Type B pancreatic cell (in vitro differentiated cells): Measurements from ENCODE around the gene EPHA3. TPM values are rescaled to one million over a fixed set of nuclear protein-coding genes. Genes with fewer than 3 reads are reported as not detected.

ENCODE experiments used
- DNase-seq: peaks from one replicate; pipeline ENCODE4 v3.0.0; 2021; ENCODE audit warnings: mixed read lengths; ENCODE audit not compliant: unreplicated experiment; ENCODE audit errors: extremely low spot score
- H3K27ac Mint-ChIP-seq: 2 replicates; pipeline ENCODE4 v1.8.0; 2021; ENCODE audit warnings: mild to moderate bottlenecking, mixed read lengths
- H3K27me3 Mint-ChIP-seq: 2 replicates; pipeline ENCODE4 v1.8.0; 2021; ENCODE audit warnings: mixed read lengths
- H3K36me3 Mint-ChIP-seq: 2 replicates; pipeline ENCODE4 v1.8.0; 2021; ENCODE audit warnings: mixed read lengths
- H3K4me1 Mint-ChIP-seq: one replicate; pipeline ENCODE4 v1.8.0; 2021; ENCODE audit warnings: mixed read lengths; ENCODE audit not compliant: unreplicated experiment
- H3K4me3 Mint-ChIP-seq: 2 replicates; pipeline ENCODE4 v1.8.0; 2021; ENCODE audit warnings: mild to moderate bottlenecking, mixed read lengths
- H3K9me3 Mint-ChIP-seq: 2 replicates; pipeline ENCODE4 v1.8.0; 2021; ENCODE audit warnings: mixed read lengths
- total RNA-seq: library from RNA; stranded (reverse); gene quantifications from 2 replicates; pipeline ENCODE4 v1.2.1, GENCODE V29; 2021; ENCODE audit warnings: low replicate concordance
- TF ChIP-seq, protein P1 (sequence below): fragments of 200-600 bp; sonication (generic); conservative IDR thresholded peaks from 2 replicates; pipeline ENCODE4 v1.5.0; 2021; ENCODE audit warnings: antibody characterized with exemption, mild to moderate bottlenecking

Gene EPHA3
- total RNA-seq, 1 donor from 2014 or later = 30.3 TPM

DNA sequence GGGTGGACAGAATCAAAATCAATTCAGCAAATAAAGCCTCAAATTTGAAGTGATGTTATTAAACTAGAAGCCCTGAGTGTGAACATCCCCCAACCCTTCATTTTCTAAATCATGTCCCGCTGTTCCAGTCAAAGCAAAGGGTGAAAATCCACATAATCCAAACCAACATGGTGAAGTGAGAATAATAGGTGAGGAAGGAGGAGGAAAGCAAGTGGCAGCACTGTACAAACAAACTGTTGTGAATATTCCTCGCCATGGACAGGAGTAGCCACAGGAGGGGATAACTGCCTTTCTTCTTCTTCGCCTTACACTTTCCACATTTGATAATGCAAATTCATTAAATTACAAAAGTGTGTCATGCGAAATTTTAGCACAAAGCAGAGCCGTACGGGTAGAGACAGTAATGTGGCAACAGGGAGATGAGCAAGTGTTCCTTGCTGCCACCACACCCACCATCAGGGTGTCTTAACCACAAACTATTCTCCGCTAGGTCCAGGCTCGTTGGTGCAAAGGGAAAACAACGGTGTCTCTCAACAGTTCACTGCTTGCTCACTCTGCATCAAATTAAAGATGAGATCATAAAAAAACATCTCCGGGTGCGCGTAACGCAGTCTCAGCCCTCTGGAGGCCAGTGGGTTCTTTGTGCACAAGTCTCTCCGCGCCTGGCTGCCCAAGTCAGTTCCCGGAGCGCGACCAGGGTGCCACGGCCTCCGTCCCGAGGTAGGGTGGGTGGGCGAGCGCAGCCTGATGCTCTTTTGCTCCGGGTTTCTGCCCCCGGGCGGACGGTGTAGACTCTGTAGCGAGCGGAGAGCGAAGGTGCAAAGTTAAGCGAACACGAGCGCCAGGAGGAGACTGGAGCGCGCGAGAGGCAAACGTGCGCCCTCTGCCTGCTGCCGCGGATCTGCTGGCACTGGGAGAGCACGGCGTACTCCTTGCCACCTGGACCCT lies 6.7 kb downstream of the EPHA3 start:
- DNase-seq = peak; percentile 84
- Mint-ChIP-seq H3K36me3 (no peaks in the 10 kb centered on the region), H3K4me1 (peaks cover 14% of the 10 kb centered on the region), H3K4me3 (peak overlapping the region; percentile 92), H3K9me3 (no peaks in the 10 kb centered on the region), H3K27me3 (peaks cover 47% of the 10 kb centered on the region), H3K27ac (peak overlapping the region; percentile 52)
- TF ChIP-seq, protein P1, sequence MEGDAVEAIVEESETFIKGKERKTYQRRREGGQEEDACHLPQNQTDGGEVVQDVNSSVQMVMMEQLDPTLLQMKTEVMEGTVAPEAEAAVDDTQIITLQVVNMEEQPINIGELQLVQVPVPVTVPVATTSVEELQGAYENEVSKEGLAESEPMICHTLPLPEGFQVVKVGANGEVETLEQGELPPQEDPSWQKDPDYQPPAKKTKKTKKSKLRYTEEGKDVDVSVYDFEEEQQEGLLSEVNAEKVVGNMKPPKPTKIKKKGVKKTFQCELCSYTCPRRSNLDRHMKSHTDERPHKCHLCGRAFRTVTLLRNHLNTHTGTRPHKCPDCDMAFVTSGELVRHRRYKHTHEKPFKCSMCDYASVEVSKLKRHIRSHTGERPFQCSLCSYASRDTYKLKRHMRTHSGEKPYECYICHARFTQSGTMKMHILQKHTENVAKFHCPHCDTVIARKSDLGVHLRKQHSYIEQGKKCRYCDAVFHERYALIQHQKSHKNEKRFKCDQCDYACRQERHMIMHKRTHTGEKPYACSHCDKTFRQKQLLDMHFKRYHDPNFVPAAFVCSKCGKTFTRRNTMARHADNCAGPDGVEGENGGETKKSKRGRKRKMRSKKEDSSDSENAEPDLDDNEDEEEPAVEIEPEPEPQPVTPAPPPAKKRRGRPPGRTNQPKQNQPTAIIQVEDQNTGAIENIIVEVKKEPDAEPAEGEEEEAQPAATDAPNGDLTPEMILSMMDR = peak; percentile 85

- Mint-ChIP-seq H3K9me3 (no peaks in the 10 kb centered on the region), H3K27ac (peak overlapping the region; percentile 52), H3K4me3 (peak overlapping the region; percentile 92), H3K36me3 (no peaks in the 10 kb centered on the region), H3K4me1 (peaks cover 14% of the 10 kb centered on the region), H3K27me3 (peaks cover 44% of the 10 kb centered on the region)
- DNase-seq = no peak
- TF ChIP-seq, protein P1 = peak; percentile 33
Measured at GRCh38 chr3:89114841-89115223, 7.4 kb downstream of the EPHA3 start.

- Mint-ChIP-seq H3K27me3 (peaks cover 43% of the 10 kb centered on the region), H3K27ac (no peak overlapping the region)
Measured at GRCh38 chr3:89116476-89116875, 9.1 kb downstream of the EPHA3 start.

GRCh38 chr3:89138048-89138447 lies 30.6 kb downstream of the EPHA3 start:
- Mint-ChIP-seq H3K27ac (no peak overlapping the region), H3K9me3 (peaks cover 3% of the 10 kb centered on the region)

More at GRCh38 chr3:89116476-89116875, 9.1 kb downstream of the EPHA3 start:
- TF ChIP-seq, protein P1 = no peak
- no peak for DNase-seq
- Mint-ChIP-seq H3K9me3 (no peaks in the 10 kb centered on the region), H3K4me3 (no peak overlapping the region), H3K4me1 (peaks cover 14% of the 10 kb centered on the region), H3K36me3 (no peaks in the 10 kb centered on the region)

DNA sequence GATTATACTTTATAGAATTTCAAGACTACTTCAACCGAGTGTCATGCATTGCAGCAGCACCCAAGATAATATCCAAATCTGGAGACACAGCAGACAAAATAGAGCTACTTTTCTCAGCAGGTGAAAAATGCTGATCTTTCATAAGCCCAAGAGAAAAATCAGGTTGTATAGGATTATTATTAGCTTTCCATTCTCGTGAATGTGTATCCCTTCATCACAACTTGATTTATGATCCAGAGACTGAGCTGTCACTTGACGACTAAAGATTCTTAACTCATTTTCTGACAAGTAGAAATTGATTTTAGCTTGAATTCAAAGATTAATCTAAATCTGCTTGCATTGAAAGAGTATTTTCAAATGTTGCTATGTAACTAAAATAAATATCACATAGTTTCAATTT lies 32.4 kb downstream of the EPHA3 start:
- Mint-ChIP-seq H3K27ac (no peak overlapping the region), H3K4me1 (no peaks in the 10 kb centered on the region), H3K4me3 (no peak overlapping the region), H3K36me3 (no peaks in the 10 kb centered on the region), H3K27me3 (peaks cover 5% of the 10 kb centered on the region), H3K9me3 (no peaks in the 10 kb centered on the region)
- DNase-seq = no peak
- TF ChIP-seq, protein P1 = no peak

More at GRCh38 chr3:89138048-89138447, 30.6 kb downstream of the EPHA3 start:
- no peaks in the 10 kb centered on the region for H3K4me1 Mint-ChIP-seq
- H3K4me3 Mint-ChIP-seq = no peak overlapping the region
- H3K36me3 Mint-ChIP-seq = peaks cover 4% of the 10 kb centered on the region
- TF ChIP-seq, protein P1 = no peak
- peaks cover 5% of the 10 kb centered on the region for H3K27me3 Mint-ChIP-seq
- no peak for DNase-seq
